IMR-90 (cell line): ENCODE data around the gene GKN2. TPM values are rescaled to one million over a fixed set of nuclear protein-coding genes. Genes with fewer than 3 reads are reported as not detected.

Experiments
- ATAC-seq: fragments of 200-7000 bp; cut with Tn5 transposase; 2 replicates; pipeline ENCODE4 v1.9.1; 2020; ENCODE audit warnings: low read depth, mild to moderate bottlenecking, moderate library complexity
- BruUV-seq: library from RNA; stranded (reverse); fragments of 400-500 nt; replicated peaks from 2 replicates; lab custom pipeline; 2021; lab: Mats Ljungman, UMichigan
- CTCF ChIA-PET: fragments of 300-600 bp; formaldehyde crosslinking; extraction: SDS; loops from one replicate; lab custom pipeline; 2021; ENCODE audit warnings: antibody characterized with exemption; lab: Yijun Ruan, JAX
- POLR2A ChIA-PET: fragments of 300-600 bp; sonication (Branson Sonifier 250); formaldehyde crosslinking; loops from one replicate; lab custom pipeline; 2022; ENCODE audit warnings: antibody characterized with exemption; ENCODE audit not compliant: unreplicated experiment; lab: Charles Lee
- DNase-seq: peaks from one replicate; pipeline ENCODE4 v3.0.0; 2013
- H2AFZ ChIP-seq: replicated peaks from 2 replicates; pipeline ENCODE3; 2013; ENCODE audit warnings: low read length, mild to moderate bottlenecking; ENCODE audit not compliant: poor library complexity
- H2AK5ac ChIP-seq: 2 replicates; pipeline ENCODE4 v1.6.1; 2013; ENCODE audit warnings: low read depth, low read length, inconsistent platforms
- H2AK9ac ChIP-seq: replicated peaks from 2 replicates; pipeline ENCODE3; 2013; ENCODE audit warnings: mild to moderate bottlenecking, low read depth, low read length, moderate library complexity; ENCODE audit not compliant: poor library complexity
- H2BK120ac ChIP-seq: 2 replicates; pipeline ENCODE4 v1.6.1; 2013; ENCODE audit warnings: low read depth, low read length, inconsistent platforms
- H2BK15ac ChIP-seq: 3 replicates; pipeline ENCODE4 v1.6.1; 2013; ENCODE audit warnings: low read depth, low read length, inconsistent platforms
- H2BK20ac ChIP-seq: 2 replicates; pipeline ENCODE4 v1.6.1; 2013; ENCODE audit warnings: low read depth, mild to moderate bottlenecking, inconsistent platforms, low read length, moderate library complexity
- H2BK5ac ChIP-seq: 2 replicates; pipeline ENCODE4 v1.6.1; 2013; ENCODE audit warnings: mild to moderate bottlenecking, low read depth, low read length, inconsistent platforms; ENCODE audit not compliant: poor library complexity, severe bottlenecking
- H3K14ac ChIP-seq: replicated peaks from 2 replicates; pipeline ENCODE4 v1.6.1; 2013; ENCODE audit warnings: low read depth, low read length, inconsistent platforms
- H3K18ac ChIP-seq: 2 replicates; pipeline ENCODE4 v1.6.1; 2013; ENCODE audit warnings: low read depth, low read length, control low read depth
- H3K23ac ChIP-seq: 2 replicates; pipeline ENCODE4 v1.6.1; 2013; ENCODE audit warnings: low read depth, low read length, inconsistent platforms
- H3K27ac ChIP-seq: 2 replicates; pipeline ENCODE4 v1.5.1; 2013; ENCODE audit warnings: mild to moderate bottlenecking, control low read depth, low read length; ENCODE audit not compliant: insufficient read depth
- H3K27me3 ChIP-seq: 2 replicates; pipeline ENCODE4 v1.6.1; 2013; ENCODE audit warnings: low read length; ENCODE audit not compliant: control insufficient read depth, insufficient read depth
- H3K36me3 ChIP-seq: 2 replicates; pipeline ENCODE4 v1.6.1; 2013; ENCODE audit warnings: low read length, mixed read lengths; ENCODE audit not compliant: control insufficient read depth, insufficient read depth
- H3K4ac ChIP-seq: 2 replicates; pipeline ENCODE4 v1.6.1; 2013; ENCODE audit warnings: low read depth, low read length, inconsistent platforms
- H3K4me1 ChIP-seq: 2 replicates; pipeline ENCODE4 v1.6.1; 2013; ENCODE audit warnings: low read length, mixed read lengths; ENCODE audit not compliant: control insufficient read depth, insufficient read depth
- H3K4me2 ChIP-seq: 2 replicates; pipeline ENCODE4 v1.6.1; 2013; ENCODE audit warnings: low read depth, mild to moderate bottlenecking, control low read depth, low read length, moderate library complexity
- H3K4me3 ChIP-seq: 2 replicates; pipeline ENCODE4 v1.5.1; 2013; ENCODE audit warnings: low read depth, mild to moderate bottlenecking, control low read depth, low read length, moderate library complexity; ENCODE audit not compliant: insufficient read depth
- H3K56ac ChIP-seq: 2 replicates; pipeline ENCODE4 v1.6.1; 2013; ENCODE audit warnings: low read length, inconsistent platforms; ENCODE audit not compliant: insufficient read depth; ENCODE audit errors: extremely low read depth
- H3K79me1 ChIP-seq, 2 experiments: 2 replicates each; pipeline ENCODE4 v1.6.1; 2013; ENCODE audit warnings: low read length in 2 of 2, inconsistent platforms in 1 of 2, low read depth in 1 of 2
- H3K9ac ChIP-seq: 2 replicates; pipeline ENCODE4 v1.6.1; 2013; ENCODE audit warnings: low read depth, low read length, control low read depth
- H3K9me1 ChIP-seq: 2 replicates; pipeline ENCODE4 v1.6.1; 2013; ENCODE audit warnings: low read length, inconsistent platforms; ENCODE audit not compliant: insufficient read depth
- H3K9me3 ChIP-seq: 2 replicates; pipeline ENCODE4 v1.6.1; 2013; ENCODE audit warnings: low read length; ENCODE audit not compliant: control insufficient read depth, insufficient read depth
- H4K20me1 ChIP-seq: 2 replicates; pipeline ENCODE4 v1.6.1; 2013; ENCODE audit warnings: low read length, inconsistent platforms; ENCODE audit not compliant: insufficient read depth
- H4K5ac ChIP-seq: 2 replicates; pipeline ENCODE4 v1.6.1; 2013; ENCODE audit warnings: mild to moderate bottlenecking, low read depth, low read length, control low read depth
- H4K8ac ChIP-seq, 2 experiments: 2 replicates each; pipeline ENCODE4 v1.6.1; 2013; ENCODE audit warnings: low read depth in 2 of 2, low read length in 2 of 2, control low read depth in 1 of 2, inconsistent platforms in 1 of 2
- H4K91ac ChIP-seq: 2 replicates; pipeline ENCODE4 v1.6.1; 2013; ENCODE audit warnings: low read depth, low read length, inconsistent platforms; ENCODE audit not compliant: insufficient read depth
- BHLHE40 ChIP-seq: fragments of 150-350 bp; IDR thresholded peaks from 2 replicates; pipeline ENCODE4 v1.6.1; 2016; ENCODE audit warnings: mild to moderate bottlenecking, low read depth, low read length
- CEBPB ChIP-seq: IDR thresholded peaks from 2 replicates; pipeline ENCODE4 v1.6.1; 2012; ENCODE audit warnings: low read depth, low read length, improper control_type of control experiment
- CHD1 ChIP-seq: IDR thresholded peaks from 2 replicates; pipeline ENCODE4 v1.6.1; 2012; ENCODE audit warnings: low read depth, low read length, improper control_type of control experiment
- FOS ChIP-seq: fragments of 150-350 bp; IDR thresholded peaks from 2 replicates; pipeline ENCODE4 v1.6.1; 2016; ENCODE audit warnings: low read depth, low read length
- MAFK ChIP-seq: IDR thresholded peaks from 2 replicates; pipeline ENCODE4 v1.6.1; 2012; ENCODE audit warnings: low read depth, low read length, improper control_type of control experiment
- MAZ ChIP-seq: IDR thresholded peaks from 2 replicates; pipeline ENCODE4 v1.6.1; 2012; ENCODE audit warnings: low read depth, mild to moderate bottlenecking, low read length, improper control_type of control experiment, moderate library complexity, borderline replicate concordance
- MXI1 ChIP-seq: IDR thresholded peaks from 2 replicates; pipeline ENCODE4 v1.6.1; 2012; ENCODE audit warnings: low read depth, mild to moderate bottlenecking, low read length, moderate library complexity, borderline replicate concordance
- NFE2L2 ChIP-seq: fragments of 150-350 bp; IDR thresholded peaks from 2 replicates; pipeline ENCODE4 v1.6.1; 2016; ENCODE audit warnings: low read depth, mild to moderate bottlenecking, low read length
- POLR2A ChIP-seq: IDR thresholded peaks from 2 replicates; pipeline ENCODE4 v1.6.1; 2012; ENCODE audit warnings: mild to moderate bottlenecking, low read depth, low read length
- RAD21 ChIP-seq: IDR thresholded peaks from 2 replicates; pipeline ENCODE4 v1.6.1; 2012; ENCODE audit warnings: low read length, improper control_type of control experiment
- RCOR1 ChIP-seq: IDR thresholded peaks from 2 replicates; pipeline ENCODE4 v1.6.1; 2012; ENCODE audit warnings: mild to moderate bottlenecking, low read length, improper control_type of control experiment; ENCODE audit not compliant: insufficient replicate concordance
- RFX5 ChIP-seq: IDR thresholded peaks from 2 replicates; pipeline ENCODE4 v1.8.0; 2012; ENCODE audit warnings: low read depth, mild to moderate bottlenecking, low read length, moderate library complexity
- SMC3 ChIP-seq: fragments of 150-350 bp; IDR thresholded peaks from 2 replicates; pipeline ENCODE4 v1.6.1; 2016; ENCODE audit warnings: low read depth, mild to moderate bottlenecking, antibody characterized with exemption, low read length, moderate library complexity
- WGBS, 2 experiments: methylation state at CpG; one replicate each; pipeline versions ENCODE4 v1.1.5 to v1.1.7; 2013; ENCODE audit warnings: missing lambda C conversion rate in 2 of 2; ENCODE audit not compliant: insufficient read length in 1 of 2; ENCODE audit errors: extremely low coverage in 2 of 2; 5-methylcytosine and 5-hydroxymethylcytosine counted together
- dilution Hi-C: fragments of 300-500 bp; cut with HindIII; formaldehyde crosslinking; loops from one replicate; pipeline ENCODE4 v1.14.3; 2018; ENCODE audit warnings: low sequenced_read_pairs; ENCODE audit not compliant: unreplicated experiment
- in situ Hi-C: fragments of 300-500 bp; cut with MboI; formaldehyde crosslinking; loops from 3 replicates; pipeline ENCODE4 v1.14.3; 2019; ENCODE audit warnings: low sequenced_read_pairs, inconsistent platforms, mixed read lengths
- intact Hi-C: fragments of 100-400 bp; cut with micrococcal nuclease; formaldehyde crosslinking; loops from 2 replicates; pipeline ENCODE4 v1.10.0; 2022
- polyA plus RNA-seq, 3 experiments: library from polyadenylated mRNA; depleted of rRNA; stranded (reverse); fragments of >200 nt; gene quantifications; 2 replicates each; pipeline ENCODE4 v1.2.3, GENCODE V29; 2012; ENCODE audit warnings: low replicate concordance in 1 of 3
- total RNA-seq: library from RNA; depleted of rRNA; stranded (reverse); fragments of >200 nt; gene quantifications from 2 replicates; pipeline ENCODE4 v1.2.3, GENCODE V29; 2012
- TF ChIP-seq, protein P1 (sequence below): fragments of 150-350 bp; IDR thresholded peaks from 2 replicates; pipeline ENCODE4 v1.6.1; 2016; ENCODE audit warnings: low read depth, mild to moderate bottlenecking, low read length, moderate library complexity, borderline replicate concordance
- TF ChIP-seq, protein P2 (sequence below): conservative IDR thresholded peaks from 2 replicates; pipeline ENCODE4 v1.5.1; 2012; ENCODE audit warnings: mild to moderate bottlenecking, low read depth, low read length, improper control_type of control experiment
- TF ChIP-seq, protein P3 (sequence below): fragments of 150-350 bp; IDR thresholded peaks from 2 replicates; pipeline ENCODE4 v1.6.1; 2017; ENCODE audit warnings: mild to moderate bottlenecking, antibody characterized with exemption, low read length, low read depth

The GKN2 gene
- total and polyA plus RNA-seq, 2 of the 4 experiments (the other 2 are of a cell fraction) = not detected

DNA sequence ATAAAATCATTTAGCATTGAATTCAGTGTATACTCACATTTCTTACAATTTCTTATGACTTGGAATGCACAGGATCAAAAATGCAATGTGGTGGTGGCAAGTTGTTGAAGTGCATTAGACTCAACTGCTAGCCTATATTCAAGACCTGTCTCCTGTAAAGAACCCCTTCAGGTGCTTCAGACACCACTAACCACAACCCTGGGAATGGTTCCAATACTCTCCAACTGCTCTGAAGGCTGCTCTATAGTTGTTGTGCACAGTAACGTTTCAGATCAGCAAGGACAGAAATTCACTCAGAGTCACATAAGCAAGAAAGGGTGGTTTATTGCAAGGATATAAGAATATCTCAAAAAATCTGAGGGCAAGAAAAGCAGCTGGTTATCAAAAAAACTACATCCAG lies 28.3 kb upstream of the GKN2 start:
- Histone ChIP-seq H2BK5ac (no peak overlapping the region), H3K79me1 (no peaks in the 10 kb centered on the region), H2AK9ac (no peak overlapping the region), H3K27ac (no peak overlapping the region), H2BK20ac (no peak overlapping the region), H3K9me3 (no peaks in the 10 kb centered on the region), H3K36me3 (no peaks in the 10 kb centered on the region), H2BK15ac (no peak overlapping the region), H4K91ac (no peak overlapping the region), H2BK120ac (no peak overlapping the region), H3K9me1 (no peaks in the 10 kb centered on the region), H2AK5ac (no peak overlapping the region), H3K23ac (no peak overlapping the region), H4K8ac (no peak overlapping the region), H3K9ac (no peak overlapping the region), H3K4ac (no peak overlapping the region), H3K56ac (no peak overlapping the region), H3K27me3 (no peaks in the 10 kb centered on the region), H3K14ac (no peak overlapping the region), H4K20me1 (no peaks in the 10 kb centered on the region), H3K4me3 (no peak overlapping the region), H3K4me2 (no peak overlapping the region), H4K5ac (no peak overlapping the region), H3K4me1 (peaks cover 4% of the 10 kb centered on the region; the same call in 1 of the 2 replicates), H2AFZ (no peak overlapping the region), H3K18ac (no peak overlapping the region)
- in situ Hi-C loops (no loop called here), intact Hi-C loops (no loop called here), dilution Hi-C loops (no loop called here)
- CTCF ChIA-PET = no interaction called here
- no CpG with 5 or more reads among the region's 1 CpG for whole genome bisulfite sequencing, 2 experiments
- POLR2A ChIA-PET = interaction anchor here (0.6 kb wide), 1 partner anchor 455 kb away, joined by 3 read pairs; no protein-coding TSS in a partner anchor
- DNase-seq (no peak), ATAC-seq (no peak)
- no TSS peak for BruUV-seq
- TF ChIP-seq FOS (no peak), SMC3 (no peak), RFX5 (no peak), RAD21 (no peak), MAZ (no peak), CEBPB (no peak), BHLHE40 (no peak), NFE2L2 (no peak), MXI1 (no peak), MAFK (no peak), RCOR1 (no peak), POLR2A (no peak), CHD1 (no peak)
- TF ChIP-seq, protein P1, sequence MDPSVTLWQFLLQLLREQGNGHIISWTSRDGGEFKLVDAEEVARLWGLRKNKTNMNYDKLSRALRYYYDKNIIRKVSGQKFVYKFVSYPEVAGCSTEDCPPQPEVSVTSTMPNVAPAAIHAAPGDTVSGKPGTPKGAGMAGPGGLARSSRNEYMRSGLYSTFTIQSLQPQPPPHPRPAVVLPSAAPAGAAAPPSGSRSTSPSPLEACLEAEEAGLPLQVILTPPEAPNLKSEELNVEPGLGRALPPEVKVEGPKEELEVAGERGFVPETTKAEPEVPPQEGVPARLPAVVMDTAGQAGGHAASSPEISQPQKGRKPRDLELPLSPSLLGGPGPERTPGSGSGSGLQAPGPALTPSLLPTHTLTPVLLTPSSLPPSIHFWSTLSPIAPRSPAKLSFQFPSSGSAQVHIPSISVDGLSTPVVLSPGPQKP = no peak
- TF ChIP-seq, protein P2, sequence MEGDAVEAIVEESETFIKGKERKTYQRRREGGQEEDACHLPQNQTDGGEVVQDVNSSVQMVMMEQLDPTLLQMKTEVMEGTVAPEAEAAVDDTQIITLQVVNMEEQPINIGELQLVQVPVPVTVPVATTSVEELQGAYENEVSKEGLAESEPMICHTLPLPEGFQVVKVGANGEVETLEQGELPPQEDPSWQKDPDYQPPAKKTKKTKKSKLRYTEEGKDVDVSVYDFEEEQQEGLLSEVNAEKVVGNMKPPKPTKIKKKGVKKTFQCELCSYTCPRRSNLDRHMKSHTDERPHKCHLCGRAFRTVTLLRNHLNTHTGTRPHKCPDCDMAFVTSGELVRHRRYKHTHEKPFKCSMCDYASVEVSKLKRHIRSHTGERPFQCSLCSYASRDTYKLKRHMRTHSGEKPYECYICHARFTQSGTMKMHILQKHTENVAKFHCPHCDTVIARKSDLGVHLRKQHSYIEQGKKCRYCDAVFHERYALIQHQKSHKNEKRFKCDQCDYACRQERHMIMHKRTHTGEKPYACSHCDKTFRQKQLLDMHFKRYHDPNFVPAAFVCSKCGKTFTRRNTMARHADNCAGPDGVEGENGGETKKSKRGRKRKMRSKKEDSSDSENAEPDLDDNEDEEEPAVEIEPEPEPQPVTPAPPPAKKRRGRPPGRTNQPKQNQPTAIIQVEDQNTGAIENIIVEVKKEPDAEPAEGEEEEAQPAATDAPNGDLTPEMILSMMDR = no peak
- TF ChIP-seq, protein P3, sequence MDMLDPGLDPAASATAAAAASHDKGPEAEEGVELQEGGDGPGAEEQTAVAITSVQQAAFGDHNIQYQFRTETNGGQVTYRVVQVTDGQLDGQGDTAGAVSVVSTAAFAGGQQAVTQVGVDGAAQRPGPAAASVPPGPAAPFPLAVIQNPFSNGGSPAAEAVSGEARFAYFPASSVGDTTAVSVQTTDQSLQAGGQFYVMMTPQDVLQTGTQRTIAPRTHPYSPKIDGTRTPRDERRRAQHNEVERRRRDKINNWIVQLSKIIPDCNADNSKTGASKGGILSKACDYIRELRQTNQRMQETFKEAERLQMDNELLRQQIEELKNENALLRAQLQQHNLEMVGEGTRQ = no peak
